DOHH2 (cell line): ENCODE results near the gene KRTAP10-9.

Experiments used
- CTCF ChIP-seq: fragments of 200-600 bp; sonication (generic); IDR thresholded peaks from one replicate; pipeline ENCODE4 v1.5.1; 2014; ENCODE audit warnings: antibody characterized with exemption, mild to moderate bottlenecking, low read depth, low read length; ENCODE audit not compliant: poor library complexity, severe bottlenecking
- EZH2phosphoT487 ChIP-seq: fragments of 200-600 bp; sonication (generic); IDR thresholded peaks from 2 replicates; pipeline ENCODE4 v1.6.1; 2017; ENCODE audit warnings: borderline replicate concordance, mild to moderate bottlenecking, antibody characterized with exemption, low read length, moderate library complexity, mixed read lengths

- TF ChIP-seq CTCF (no peak), EZH2phosphoT487 (no peak)
Observed at GRCh38 chr21:44648557-44649311, 21.8 kb downstream of the KRTAP10-9 start.
